ENCODE results near the gene CACHD1. TPM values are rescaled to one million over a fixed set of nuclear protein-coding genes. Genes with fewer than 3 reads are reported as not detected.

Gene CACHD1
- polyA plus RNA-seq, 3 donors from 2014 or later, result not detected

DNA sequence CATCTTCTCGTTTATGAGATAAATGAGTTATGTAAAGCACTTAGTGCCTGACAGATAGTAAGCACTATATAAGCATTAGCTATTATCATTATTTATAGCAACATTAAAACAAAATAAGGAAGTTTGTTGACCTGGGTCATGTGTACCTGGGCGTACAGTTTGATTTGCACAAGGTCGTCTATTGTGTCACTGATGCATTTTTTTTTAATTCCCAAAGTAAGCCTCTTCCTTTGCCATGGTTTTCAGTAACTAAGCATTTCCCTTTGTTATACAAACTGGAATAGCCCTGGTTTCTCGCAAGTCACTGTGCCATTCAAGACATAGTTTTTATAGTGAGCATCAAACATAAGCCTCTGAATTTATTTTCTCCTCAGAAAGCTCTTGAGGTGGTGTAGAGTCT, 72.2 kb downstream of the CACHD1 start:
- no peaks in the 10 kb centered on the region for H3K9me3 Mint-ChIP-seq
- H3K36me3 Mint-ChIP-seq, result no peaks in the 10 kb centered on the region
- no peak for DNase-seq
- H3K27me3 Mint-ChIP-seq (ENCODE audit: low read depth in 3 of 3), result no peaks in the 10 kb centered on the region
- H3K27ac Mint-ChIP-seq, result no peak overlapping the region
- H3K4me3 Mint-ChIP-seq, result no peak overlapping the region
- peaks cover 1 to 6% of the 10 kb centered on the region in 2 donors for H3K4me1 Mint-ChIP-seq

DNA sequence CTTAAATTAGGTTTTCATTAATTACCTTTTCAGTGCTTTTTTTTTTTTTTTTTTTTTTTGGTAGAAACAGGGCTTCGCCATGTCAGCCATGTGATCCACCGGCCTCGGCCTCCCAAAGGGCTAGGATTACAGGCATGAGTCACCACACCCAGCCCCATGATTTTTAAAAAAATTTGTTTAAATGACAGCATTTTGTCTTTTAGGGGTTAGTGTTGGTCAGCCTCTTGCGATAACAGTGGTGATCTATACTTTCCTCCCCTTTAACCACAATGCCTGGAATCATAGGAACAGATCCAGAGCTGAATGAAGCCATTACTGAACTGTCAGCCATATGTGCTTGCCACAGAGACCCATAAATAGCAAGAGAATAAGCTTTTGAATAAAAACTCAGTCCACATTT, 73.9 kb downstream of the CACHD1 start:
- no peaks in the 10 kb centered on the region for H3K9me3 Mint-ChIP-seq
- peaks cover 1 to 6% of the 10 kb centered on the region in 2 donors for H3K4me1 Mint-ChIP-seq
- no peaks in the 10 kb centered on the region for H3K36me3 Mint-ChIP-seq
- no peak overlapping the region for H3K27ac Mint-ChIP-seq
- no peak for DNase-seq
- H3K4me3 Mint-ChIP-seq, result no peak overlapping the region
- H3K27me3 Mint-ChIP-seq (ENCODE audit: low read depth in 3 of 3), result no peaks in the 10 kb centered on the region

DNA sequence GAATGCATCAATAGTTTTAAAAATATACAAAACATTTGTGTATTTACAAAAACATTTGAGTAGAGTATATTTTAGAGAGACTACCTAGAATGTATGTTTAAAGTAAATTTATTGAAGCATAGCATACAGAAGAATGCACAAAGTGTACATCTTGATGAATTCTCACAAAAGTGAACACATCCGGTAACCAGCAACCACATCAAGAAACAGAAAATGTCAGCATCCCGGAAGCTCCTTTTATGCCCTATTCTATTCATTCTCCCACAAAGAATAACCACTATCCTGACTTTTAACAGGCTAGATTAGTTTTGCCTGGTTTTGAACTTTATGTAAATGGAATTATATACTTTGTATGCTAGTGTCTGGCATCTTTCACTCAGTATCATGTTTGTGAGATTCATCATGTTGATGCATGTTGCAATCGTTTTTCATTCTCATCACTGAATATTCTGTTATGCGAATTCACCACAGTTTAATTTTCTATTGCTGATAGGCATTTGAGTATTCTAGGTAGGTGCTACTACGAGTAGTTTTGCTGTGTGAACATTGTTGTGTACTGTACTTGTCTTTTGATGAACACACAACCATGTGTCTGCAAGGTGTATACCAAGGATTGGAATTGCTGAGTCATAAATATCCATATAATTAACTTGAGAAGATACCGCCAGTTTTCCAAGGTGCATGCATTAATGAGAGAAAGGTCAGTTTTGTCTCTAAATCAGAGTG, 75.4 kb downstream of the CACHD1 start:
- Mint-ChIP-seq H3K4me1 (peaks cover 1 to 6% of the 10 kb centered on the region in 2 donors), H3K36me3 (no peaks in the 10 kb centered on the region), H3K27ac (no peak overlapping the region), H3K4me3 (no peak overlapping the region), H3K9me3 (no peaks in the 10 kb centered on the region), H3K27me3 (ENCODE audit: low read depth in 3 of 3) (no peaks in the 10 kb centered on the region)
- DNase-seq, result no peak

DNA sequence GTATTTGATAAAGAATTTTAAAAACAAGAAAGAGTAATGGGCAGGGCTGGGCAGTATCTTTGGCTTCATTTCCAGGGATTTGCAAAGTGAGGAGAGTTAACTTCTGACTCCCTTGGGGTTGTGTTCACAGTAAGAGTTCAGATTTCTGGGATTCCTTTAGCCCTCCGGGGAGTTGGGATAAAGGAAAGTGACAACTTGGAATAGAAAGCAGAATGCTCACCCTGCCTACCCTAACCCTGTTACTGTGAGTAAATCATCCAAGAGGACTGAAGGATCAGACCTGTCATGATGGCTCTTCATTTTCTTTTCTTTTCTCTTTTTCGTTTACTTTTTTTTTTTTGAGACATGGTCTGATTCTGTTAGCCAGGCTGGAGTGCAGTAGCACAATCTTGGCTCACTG, 76.1 kb downstream of the CACHD1 start:
- no peaks in the 10 kb centered on the region for H3K9me3 Mint-ChIP-seq
- no peak overlapping the region for H3K4me3 Mint-ChIP-seq

DNA sequence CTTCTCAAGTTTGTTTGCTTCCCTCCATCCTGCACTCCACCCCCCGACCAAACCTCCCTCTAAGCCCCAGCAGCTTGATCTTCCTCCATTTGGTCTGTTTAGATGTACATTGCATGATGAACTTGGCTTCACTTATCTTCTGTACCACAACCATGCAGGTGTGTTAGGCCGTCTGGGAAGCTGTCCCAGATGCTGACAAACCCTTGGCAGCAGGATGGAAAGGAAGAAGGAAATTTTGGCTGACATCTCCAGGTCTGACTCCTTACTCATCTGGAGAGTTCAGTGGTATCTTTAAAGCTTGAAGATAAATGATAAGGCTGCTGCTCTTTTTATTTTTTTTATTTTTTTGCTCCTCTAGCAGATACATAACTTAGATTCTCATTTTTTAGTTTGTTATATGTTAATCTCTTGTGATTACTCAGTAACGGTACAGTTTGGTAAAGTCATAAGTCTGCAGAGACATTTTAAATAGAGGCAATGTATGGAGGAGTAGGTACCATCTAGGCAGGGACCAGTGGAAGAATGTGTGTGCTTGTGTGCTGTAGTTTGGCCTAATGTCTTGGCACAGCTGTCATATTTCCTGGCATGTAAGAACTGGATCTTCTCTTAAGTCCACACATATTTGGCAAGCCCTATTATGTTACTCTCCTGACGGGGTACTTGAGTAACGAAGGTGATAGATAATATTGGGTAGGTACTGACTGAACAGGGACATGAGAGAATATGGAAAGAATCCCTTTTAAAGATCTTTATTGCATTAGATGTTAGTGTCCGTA, 79.7 kb downstream of the CACHD1 start:
- no peak overlapping the region for H3K27ac Mint-ChIP-seq
- no peaks in the 10 kb centered on the region for H3K9me3 Mint-ChIP-seq
- peaks cover 1 to 6% of the 10 kb centered on the region in 2 donors for H3K4me1 Mint-ChIP-seq
- no peak for DNase-seq
- H3K4me3 Mint-ChIP-seq, result no peak overlapping the region
- H3K27me3 Mint-ChIP-seq (ENCODE audit: low read depth in 3 of 3), result no peaks in the 10 kb centered on the region
- no peaks in the 10 kb centered on the region for H3K36me3 Mint-ChIP-seq

More for the DNA sequence above, 76.1 kb downstream of the CACHD1 start:
- Mint-ChIP-seq H3K36me3 (no peaks in the 10 kb centered on the region), H3K4me1 (peaks cover 1 to 6% of the 10 kb centered on the region in 2 donors), H3K27me3 (ENCODE audit: low read depth in 3 of 3) (no peaks in the 10 kb centered on the region), H3K27ac (no peak overlapping the region)
- DNase-seq, result no peak

DNA sequence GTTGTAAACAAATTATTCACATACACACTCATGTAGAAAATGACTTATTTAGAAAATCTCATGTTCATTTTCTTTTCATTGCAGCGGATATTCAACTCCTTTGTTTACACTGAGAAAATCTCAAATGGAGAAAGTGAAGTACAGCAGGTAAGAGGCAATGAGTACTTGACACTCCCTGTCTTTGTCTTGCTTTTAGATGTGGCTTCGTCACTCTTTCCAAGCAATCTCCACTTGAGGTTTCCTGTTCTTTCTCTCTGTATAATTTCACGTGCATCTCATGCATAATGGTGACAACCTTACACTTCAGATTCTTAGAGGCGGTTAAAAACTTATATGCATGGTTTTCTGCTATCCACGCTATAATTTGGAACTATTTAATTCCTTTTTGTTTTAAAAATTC, 80.6 kb downstream of the CACHD1 start:
- Mint-ChIP-seq H3K4me1 (peaks cover 0 to under 1% of the 10 kb centered on the region in 2 donors), H3K36me3 (no peaks in the 10 kb centered on the region), H3K27me3 (ENCODE audit: low read depth in 3 of 3) (no peaks in the 10 kb centered on the region), H3K4me3 (no peak overlapping the region), H3K27ac (no peak overlapping the region), H3K9me3 (no peaks in the 10 kb centered on the region)
- DNase-seq, result no peak

DNA sequence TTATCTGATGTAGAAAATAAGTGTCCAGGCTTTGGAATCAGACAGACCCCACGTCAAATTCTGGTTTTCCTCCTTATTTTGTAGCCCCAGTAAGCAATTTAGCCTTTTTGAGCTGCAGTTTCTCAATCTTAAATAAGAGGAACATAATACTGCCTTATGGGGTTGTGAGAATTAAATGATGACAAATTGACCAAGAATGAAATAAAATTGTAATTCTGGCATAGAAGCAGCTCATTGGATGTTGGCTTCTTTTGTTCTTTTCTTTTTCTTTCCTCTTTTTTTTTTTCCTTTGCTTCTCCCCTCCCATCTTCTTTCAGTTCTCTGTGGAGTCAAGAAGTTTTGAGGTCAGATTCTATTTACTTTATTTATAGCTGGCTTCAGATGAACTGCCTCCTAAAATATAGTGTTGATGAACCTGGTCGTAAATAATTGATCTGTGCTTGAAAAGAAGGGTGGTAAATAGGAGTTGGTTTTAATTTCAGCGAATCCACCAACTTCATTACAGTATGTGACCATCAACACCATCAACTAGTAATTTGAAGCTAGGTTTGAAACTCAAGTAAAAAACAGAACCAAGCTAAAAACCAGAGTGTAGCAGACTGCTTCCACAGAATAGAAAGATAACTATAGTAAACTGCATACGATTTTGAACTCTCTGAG, 81.1 kb downstream of the CACHD1 start:
- Mint-ChIP-seq H3K27ac (no peak overlapping the region), H3K27me3 (ENCODE audit: low read depth in 3 of 3) (no peaks in the 10 kb centered on the region), H3K4me1 (no peaks in the 10 kb centered on the region), H3K36me3 (no peaks in the 10 kb centered on the region), H3K9me3 (no peaks in the 10 kb centered on the region), H3K4me3 (no peak overlapping the region)
- no peak for DNase-seq

DNA sequence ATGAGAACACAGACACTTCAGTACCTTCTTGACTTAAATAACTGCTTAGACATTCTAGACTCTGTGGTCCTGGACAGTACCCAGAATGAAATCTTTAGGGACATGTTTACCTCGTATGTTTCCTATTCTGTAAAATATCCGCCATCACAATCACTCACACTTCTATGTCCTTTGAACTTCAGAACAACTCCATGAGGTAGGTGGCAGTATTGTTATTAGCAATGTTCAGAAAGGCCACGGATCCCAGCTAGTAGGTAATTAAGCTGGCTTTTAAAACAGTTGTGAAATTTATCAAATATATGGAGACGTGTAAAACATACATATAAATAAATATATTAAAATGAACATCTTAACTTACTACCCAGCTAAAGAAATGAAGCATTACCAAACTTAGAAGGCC, 83.4 kb downstream of the CACHD1 start:
- no peak for DNase-seq
- no peaks in the 10 kb centered on the region for H3K4me1 Mint-ChIP-seq
- H3K27ac Mint-ChIP-seq, result no peak overlapping the region
- H3K4me3 Mint-ChIP-seq, result no peak overlapping the region
- H3K27me3 Mint-ChIP-seq (ENCODE audit: low read depth in 3 of 3), result peaks cover 0 to 4% (median 0%) of the 10 kb centered on the region in 3 donors
- peaks cover 0 to 3% (median 0%) of the 10 kb centered on the region in 6 donors for H3K9me3 Mint-ChIP-seq
- no peaks in the 10 kb centered on the region for H3K36me3 Mint-ChIP-seq

DNA sequence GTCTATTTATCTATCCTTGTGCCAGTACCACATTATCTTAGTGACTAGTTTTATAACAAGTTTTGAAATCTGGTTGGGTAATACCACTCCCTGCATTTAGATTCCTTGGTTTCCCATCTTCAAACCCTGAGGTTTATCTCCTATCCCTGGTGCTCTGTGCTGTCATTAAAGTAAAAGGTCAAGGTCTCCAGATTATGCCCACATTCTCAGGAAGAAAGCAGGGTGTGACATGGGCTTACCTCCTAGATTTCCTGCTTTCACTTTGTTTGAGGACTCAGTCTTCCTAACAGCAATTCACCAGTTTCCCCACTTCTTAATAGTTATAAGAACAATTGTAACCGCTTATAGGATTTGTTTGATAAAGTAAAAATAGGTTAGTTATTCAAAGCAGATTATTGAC, 86.0 kb downstream of the CACHD1 start:
- H3K27ac Mint-ChIP-seq, result no peak overlapping the region
- DNase-seq, result no peak
- no peak overlapping the region for H3K4me3 Mint-ChIP-seq
- H3K27me3 Mint-ChIP-seq (ENCODE audit: low read depth in 3 of 3), result peaks cover 1 to 9% (median 4%) of the 10 kb centered on the region in 3 donors
- peaks cover 0 to 4% (median 0%) of the 10 kb centered on the region in 6 donors for H3K9me3 Mint-ChIP-seq
- no peaks in the 10 kb centered on the region for H3K36me3 Mint-ChIP-seq
- no peaks in the 10 kb centered on the region for H3K4me1 Mint-ChIP-seq

DNA sequence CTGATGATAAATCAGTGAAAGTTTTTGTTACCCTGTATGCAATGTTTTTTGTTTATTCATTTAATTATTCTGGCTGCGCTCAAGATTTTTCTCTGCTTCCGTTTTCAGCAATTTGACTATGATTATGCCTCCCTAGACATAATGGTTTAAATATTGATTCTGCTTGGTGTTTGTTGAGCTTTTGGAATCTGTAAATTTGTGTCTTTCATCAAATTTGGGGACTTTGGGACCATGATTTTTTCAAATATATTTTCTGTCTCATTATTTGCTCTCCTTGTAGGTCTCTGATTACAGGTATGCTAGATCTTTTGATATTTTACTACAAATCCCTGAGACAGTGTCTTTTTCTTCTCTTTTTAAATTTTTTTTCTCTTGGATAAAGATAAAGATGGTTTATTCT, 92.1 kb downstream of the CACHD1 start:
- peaks cover 0 to 10% (median 2%) of the 10 kb centered on the region in 6 donors for H3K9me3 Mint-ChIP-seq
- no peaks in the 10 kb centered on the region for H3K36me3 Mint-ChIP-seq
- DNase-seq, result no peak
- H3K27ac Mint-ChIP-seq, result no peak overlapping the region
- H3K4me1 Mint-ChIP-seq, result no peaks in the 10 kb centered on the region
- no peak overlapping the region for H3K4me3 Mint-ChIP-seq
- peaks cover 5 to 14% (median 12%) of the 10 kb centered on the region in 3 donors for H3K27me3 Mint-ChIP-seq (ENCODE audit: low read depth in 3 of 3)

DNA sequence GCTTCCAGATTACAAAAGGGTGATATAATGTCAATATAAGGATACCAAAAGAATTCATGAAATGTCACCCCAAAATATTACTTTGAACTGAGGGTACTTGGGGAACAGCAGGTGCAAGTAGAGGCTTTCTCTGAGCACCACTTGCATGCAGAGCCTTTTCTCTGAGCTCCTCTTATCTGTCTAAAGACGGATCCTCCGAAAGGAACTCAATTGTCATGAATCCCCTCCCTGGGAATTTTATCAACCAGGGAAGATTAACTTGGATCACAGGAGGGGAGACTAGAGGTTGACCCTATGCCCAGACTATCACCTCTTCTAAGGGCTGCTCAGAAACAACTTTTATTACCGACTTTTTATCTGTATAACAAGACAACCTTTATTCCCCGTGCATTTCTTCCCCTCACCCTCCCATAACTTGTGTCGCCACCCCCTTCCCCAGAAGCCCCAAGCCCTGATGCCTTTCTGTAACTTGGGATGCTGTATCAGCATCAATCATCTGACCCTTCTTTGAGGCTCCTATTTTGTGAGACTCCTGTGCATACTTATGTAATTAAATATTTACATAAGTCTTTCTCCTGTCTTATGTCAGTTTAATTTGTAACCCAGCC, 94.1 kb downstream of the CACHD1 start:
- DNase-seq, result no peak
- Mint-ChIP-seq H3K36me3 (no peaks in the 10 kb centered on the region), H3K4me1 (no peaks in the 10 kb centered on the region), H3K27ac (no peak overlapping the region), H3K4me3 (no peak overlapping the region), H3K9me3 (peaks cover 0 to 6% (median 2%) of the 10 kb centered on the region in 6 donors), H3K27me3 (ENCODE audit: low read depth in 3 of 3) (peaks cover 5 to 14% (median 7%) of the 10 kb centered on the region in 3 donors)

DNA sequence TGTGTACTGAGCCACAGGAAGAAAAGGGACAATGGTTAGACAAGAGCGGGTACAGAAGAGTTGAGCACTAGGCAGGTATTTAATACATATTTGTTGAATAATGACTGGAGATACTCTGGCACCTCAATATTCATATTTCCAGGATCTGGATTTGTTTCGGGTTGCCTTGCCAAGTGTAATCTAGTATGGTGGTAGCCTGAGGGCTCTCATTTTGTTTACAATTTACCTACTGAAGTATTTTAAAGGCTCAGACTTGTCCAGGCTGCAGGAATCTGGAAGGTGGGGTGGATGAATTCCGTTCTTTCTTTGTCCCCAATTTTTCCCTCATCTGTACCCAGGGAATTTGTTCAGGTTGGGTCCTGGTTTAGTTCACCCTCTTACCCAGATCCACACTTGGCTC, 95.0 kb downstream of the CACHD1 start:
- Mint-ChIP-seq H3K36me3 (no peaks in the 10 kb centered on the region), H3K4me3 (no peak overlapping the region), H3K27me3 (ENCODE audit: low read depth in 3 of 3) (peaks cover 5 to 10% (median 7%) of the 10 kb centered on the region in 3 donors), H3K9me3 (peaks cover 0 to 6% (median 2%) of the 10 kb centered on the region in 6 donors), H3K27ac (no peak overlapping the region), H3K4me1 (no peaks in the 10 kb centered on the region)
- DNase-seq, result no peak

DNA sequence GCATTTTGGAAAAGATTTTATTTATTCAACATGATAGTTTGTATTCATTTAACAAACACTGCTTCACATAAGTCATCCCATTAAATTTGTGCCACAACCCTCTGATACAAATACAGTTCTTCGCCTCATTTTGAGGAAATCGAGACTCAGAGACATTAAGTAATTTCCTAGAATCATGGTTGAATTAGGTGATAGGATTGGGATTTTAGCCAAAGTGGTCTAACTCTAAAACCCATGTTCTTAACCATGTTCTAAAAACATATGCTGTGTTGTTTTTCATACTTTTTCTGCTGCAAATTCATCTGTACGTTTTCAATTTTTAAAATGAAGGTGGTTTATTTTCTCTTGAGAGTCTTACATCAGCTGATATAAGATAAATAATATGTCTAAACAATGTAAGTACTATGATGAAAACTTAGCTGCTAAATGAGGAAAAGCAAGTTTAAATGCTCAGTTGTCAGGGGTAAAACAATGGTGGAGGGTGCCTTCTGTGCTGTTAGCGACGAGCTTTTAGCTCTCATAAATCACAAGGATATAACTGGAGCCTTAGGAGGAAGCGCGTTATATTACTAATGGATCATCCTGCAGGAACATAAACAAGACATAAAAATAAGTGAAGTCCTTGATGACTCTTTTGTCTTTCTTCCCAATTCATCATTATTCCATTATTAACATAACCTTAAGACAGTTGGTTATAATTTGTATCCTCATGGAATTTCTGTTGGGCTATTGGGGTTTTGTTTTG, 97.7 kb downstream of the CACHD1 start:
- Mint-ChIP-seq H3K36me3 (no peaks in the 10 kb centered on the region), H3K4me1 (no peaks in the 10 kb centered on the region), H3K4me3 (no peak overlapping the region), H3K9me3 (peaks cover 0 to 4% (median 0%) of the 10 kb centered on the region in 6 donors), H3K27ac (no peak overlapping the region), H3K27me3 (ENCODE audit: low read depth in 3 of 3) (peaks cover 2 to 7% (median 3%) of the 10 kb centered on the region in 3 donors)
- DNase-seq, result no peak
